NB4 (cell line): ENCODE measurements around the gene MCF2L.

Experiments used
- MYC ChIP-seq: IDR thresholded peaks from 2 replicates; pipeline ENCODE4 v1.6.1; 2011; ENCODE audit warnings: low read depth, low read length
- POLR2A ChIP-seq: IDR thresholded peaks from 2 replicates; pipeline ENCODE4 v1.6.1; 2011; ENCODE audit warnings: mild to moderate bottlenecking; ENCODE audit not compliant: insufficient read length; ENCODE audit errors: extremely low read depth
- TF ChIP-seq, protein P1 (sequence below): IDR thresholded peaks from one replicate; pipeline ENCODE4 v1.5.1; 2012; ENCODE audit warnings: low read depth, low read length
- TF ChIP-seq, protein P2 (sequence below): IDR thresholded peaks from 2 replicates; pipeline ENCODE4 v1.6.1; 2011; ENCODE audit warnings: low read depth, low read length

DNA sequence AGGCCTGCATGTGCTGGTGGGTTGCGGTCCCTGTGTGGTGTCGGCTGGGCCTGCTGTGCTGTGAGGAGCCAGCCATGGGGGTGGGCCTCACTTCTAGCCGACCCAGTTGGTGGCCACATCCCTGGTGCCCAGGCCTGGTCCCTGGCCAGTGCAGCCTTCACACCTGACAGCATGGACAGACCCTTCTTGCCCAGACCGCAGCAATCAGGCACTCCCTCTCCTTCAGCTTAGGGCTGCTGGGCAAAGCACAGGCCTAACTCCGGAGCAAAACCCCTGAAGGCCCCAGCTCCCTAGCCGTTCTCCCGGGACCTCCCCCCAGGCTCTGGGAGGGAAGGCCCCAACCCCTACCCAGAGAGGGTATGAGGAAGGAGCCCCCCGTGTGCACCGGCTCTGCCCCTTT, 6.6 kb upstream of the MCF2L start:
- TF ChIP-seq POLR2A (no peak), MYC (no peak)
- TF ChIP-seq, protein P1, sequence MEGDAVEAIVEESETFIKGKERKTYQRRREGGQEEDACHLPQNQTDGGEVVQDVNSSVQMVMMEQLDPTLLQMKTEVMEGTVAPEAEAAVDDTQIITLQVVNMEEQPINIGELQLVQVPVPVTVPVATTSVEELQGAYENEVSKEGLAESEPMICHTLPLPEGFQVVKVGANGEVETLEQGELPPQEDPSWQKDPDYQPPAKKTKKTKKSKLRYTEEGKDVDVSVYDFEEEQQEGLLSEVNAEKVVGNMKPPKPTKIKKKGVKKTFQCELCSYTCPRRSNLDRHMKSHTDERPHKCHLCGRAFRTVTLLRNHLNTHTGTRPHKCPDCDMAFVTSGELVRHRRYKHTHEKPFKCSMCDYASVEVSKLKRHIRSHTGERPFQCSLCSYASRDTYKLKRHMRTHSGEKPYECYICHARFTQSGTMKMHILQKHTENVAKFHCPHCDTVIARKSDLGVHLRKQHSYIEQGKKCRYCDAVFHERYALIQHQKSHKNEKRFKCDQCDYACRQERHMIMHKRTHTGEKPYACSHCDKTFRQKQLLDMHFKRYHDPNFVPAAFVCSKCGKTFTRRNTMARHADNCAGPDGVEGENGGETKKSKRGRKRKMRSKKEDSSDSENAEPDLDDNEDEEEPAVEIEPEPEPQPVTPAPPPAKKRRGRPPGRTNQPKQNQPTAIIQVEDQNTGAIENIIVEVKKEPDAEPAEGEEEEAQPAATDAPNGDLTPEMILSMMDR = no peak
- TF ChIP-seq, protein P2, sequence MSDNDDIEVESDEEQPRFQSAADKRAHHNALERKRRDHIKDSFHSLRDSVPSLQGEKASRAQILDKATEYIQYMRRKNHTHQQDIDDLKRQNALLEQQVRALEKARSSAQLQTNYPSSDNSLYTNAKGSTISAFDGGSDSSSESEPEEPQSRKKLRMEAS = no peak
